ENCODE measurements around the gene ITLN1. TPM values are rescaled to one million over a fixed set of nuclear protein-coding genes. Genes with fewer than 3 reads are reported as not detected.

ITLN1 gene
- total RNA-seq, 2 experiments from 2014 or later, result not detected

DNA sequence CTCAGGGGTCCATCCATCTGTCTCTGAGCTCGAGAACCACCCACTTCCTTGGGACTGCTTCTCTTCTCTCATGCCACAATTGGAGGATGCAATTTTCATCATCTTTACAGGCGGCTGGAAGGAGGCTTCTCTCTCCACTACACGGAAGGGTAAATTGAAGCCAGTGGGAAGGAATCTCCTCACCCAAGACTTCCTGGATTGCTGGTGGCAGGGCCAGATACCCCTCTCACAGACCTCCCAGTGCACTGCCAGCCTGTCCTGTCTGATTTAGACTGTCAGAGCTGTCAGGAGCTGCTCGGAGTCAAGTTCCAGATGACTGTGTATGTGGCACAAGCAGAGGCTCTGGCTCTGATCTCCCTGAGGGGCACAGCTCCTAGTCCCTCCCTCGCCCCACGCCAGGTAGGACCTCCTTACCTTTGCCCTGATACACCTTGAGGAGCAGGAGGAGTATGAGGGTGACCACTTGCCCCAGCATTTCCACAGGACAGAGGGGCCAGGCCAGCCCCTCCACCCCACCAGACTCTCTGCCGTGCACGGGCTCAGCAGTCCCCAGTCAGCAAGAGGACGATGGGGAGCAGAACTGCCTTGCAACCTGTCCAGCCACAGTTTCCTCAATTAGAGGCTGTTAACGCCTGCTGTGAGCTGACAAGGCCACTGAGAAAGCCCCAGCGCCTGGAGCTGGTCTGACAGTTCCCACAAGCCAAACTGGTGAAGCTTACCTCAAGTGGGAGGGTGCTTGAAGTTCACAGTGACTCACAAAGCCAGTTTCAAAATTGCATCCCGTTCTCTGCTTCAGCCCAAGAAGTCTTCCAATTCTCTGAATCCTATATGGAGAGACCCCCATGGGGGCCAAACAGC is 22.5 kb downstream of the ITLN1 start, which contains the start of gene CD244:
TSS of gene CD244 (minus strand) at position 685 of the 858 bp plus-strand sequence. CDS start at position 475, 210 bp downstream.
- POLR2A ChIA-PET, result interaction anchor here (1.1 kb wide), 1 partner anchor 24 kb away, joined by 4 read pairs; no protein-coding TSS in a partner anchor
- CTCF ChIA-PET, result interaction anchor here (0.9 to 1.9 kb wide), 7 partner anchors 9 to 92 kb away, joined by 3 to 9 read pairs (median 3); partner anchors contain the start of gene ITLN2

DNA sequence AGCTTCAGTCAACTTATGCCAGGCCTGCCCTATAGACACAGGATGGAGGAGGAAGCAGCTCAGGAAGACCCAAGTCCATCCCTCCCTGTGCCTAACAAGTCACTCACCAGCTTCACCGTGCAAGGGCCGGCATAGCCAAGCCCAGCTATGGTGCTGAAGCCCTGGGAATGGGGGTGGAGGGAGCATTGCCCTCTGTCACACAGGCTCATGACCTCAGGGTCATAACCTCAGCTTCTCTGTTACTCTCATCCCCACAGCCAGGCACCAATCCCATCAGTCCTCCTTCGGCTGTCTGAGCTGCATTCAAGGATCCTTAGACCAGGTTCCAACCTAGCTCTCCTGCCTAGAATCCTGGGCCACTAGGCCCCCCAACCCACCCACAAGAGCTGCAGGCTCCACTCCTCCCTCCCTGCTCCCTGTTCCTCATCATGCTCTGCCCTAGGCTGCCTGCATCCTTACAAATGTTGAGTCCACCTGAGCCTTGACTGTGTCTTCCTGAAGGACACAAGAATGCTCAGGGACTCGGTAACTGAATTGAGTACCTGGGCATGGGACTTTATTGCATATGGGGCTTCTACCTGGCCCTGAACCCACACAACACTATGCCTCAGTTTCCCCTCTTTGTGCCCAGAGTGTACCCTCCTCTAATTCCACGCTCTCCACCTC is 24.0 kb downstream of the ITLN1 start:
- CTCF ChIA-PET, result no interaction called here
- POLR2A ChIA-PET, result no interaction called here

DNA sequence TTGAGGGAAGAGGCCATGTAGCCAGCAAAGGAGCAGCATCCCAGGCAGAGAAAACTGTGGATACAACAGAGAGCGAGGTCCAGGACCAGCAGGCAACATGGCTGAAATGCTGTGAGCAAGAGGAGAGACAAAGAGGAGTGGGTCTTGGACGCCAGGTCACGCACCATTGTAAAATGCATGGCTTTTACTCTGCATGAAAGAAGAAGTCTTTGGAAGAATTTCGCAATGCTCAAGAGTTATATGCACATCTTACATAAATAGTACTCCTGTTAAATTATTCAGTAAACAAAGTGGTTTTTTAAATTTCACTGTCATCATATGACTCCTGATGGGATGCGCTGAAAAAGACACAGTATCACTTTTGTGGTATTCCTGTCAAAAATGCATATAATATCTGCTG is 25.8 kb downstream of the ITLN1 start:
- POLR2A ChIA-PET, result no interaction called here

DNA sequence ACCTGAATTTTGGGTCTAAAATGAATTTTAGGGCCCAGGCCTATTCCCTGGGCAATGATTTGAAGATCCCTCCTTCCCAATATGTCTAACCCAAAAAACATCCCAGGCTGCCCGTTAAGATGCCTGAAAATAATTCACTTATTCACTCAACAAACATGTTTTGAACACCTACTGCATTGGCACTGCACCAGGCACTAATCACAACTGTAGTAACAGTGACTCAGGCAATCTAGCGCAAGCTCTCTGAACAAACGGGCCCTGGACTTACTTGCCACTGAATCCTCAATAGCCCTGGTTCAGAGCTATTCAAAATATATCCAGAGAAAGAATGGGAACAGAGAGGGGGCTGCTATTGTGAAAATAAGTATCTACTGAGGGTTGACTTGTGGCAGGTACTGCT is 26.5 kb downstream of the ITLN1 start:
- ChIA-PET POLR2A (no interaction called here), CTCF (interaction anchor here (0.8 to 1.7 kb wide), 3 partner anchors 21 to 93 kb away, joined by 3 to 5 read pairs (median 4); no protein-coding TSS in a partner anchor)

More for the DNA sequence above, 25.8 kb downstream of the ITLN1 start:
- CTCF ChIA-PET, result interaction anchor here (0.8 to 1.7 kb wide), 2 partner anchors 24 to 93 kb away, joined by 3 to 5 read pairs; no protein-coding TSS in a partner anchor

DNA sequence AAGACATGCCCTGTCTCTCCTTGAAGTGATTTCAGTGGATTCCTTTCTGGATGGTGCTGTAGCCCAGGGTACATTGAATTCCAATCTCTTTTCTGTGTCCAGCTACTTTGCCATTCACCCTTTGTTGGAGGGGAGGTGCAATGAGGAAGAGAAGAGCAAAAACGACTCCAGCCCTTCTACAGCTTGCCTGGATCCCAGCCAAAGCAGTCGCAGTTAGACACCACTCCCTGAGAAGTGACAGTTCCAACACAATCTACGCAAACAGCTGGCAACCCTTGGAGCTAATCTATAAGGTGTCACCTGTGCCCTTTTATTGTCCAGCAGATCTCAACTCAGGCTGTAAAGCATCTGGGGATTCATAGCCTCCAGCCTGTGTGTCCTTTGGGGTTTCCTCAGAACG is 26.9 kb downstream of the ITLN1 start:
- CTCF ChIA-PET, result interaction anchor here (1.4 to 1.7 kb wide), 2 partner anchors 20 to 23 kb away, joined by 4 to 5 read pairs; no protein-coding TSS in a partner anchor
- POLR2A ChIA-PET, result no interaction called here

DNA sequence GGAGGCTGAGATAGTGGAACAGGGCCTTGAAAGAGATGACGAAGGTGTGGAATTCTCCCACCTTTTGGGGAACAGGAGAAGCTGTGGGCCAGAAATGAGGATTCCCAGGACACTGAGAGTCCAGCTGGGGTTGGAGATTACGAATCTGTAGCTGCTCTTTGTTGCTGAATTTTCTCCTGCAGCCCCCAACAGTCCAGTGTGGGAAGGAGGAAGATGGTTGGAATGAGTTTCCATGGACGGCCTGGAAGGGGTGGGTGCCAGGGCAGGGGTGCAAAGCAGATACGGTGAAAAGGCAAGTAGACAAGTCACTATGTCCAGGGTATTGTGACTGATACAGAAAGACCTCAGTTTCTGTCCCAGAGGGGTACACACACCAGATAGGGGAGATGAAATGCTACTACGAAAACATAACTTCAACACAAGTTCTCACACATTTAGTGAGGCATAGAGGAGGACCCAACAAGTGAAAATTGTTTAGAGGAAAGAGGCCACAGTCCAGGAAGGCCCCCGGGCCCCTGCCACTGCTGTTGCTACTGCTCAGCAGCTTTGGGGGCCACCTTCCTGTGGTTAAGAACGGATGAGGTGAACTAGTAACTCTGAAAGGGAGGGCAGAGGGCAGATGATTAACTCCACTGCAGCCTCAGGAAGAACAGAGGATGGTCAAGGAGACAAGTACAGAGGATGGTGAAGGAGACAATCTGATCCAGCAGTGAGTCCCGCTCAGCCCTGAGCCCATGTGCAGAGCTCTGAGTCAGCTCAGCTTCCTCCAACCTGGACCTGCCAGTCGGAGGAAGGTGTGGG is 29.6 kb downstream of the ITLN1 start:
- ChIA-PET CTCF (interaction anchor here (0.8 to 2.7 kb wide), 5 partner anchors 18 to 96 kb away, joined by 3 to 15 read pairs (median 6); no protein-coding TSS in a partner anchor), POLR2A (no interaction called here)

DNA sequence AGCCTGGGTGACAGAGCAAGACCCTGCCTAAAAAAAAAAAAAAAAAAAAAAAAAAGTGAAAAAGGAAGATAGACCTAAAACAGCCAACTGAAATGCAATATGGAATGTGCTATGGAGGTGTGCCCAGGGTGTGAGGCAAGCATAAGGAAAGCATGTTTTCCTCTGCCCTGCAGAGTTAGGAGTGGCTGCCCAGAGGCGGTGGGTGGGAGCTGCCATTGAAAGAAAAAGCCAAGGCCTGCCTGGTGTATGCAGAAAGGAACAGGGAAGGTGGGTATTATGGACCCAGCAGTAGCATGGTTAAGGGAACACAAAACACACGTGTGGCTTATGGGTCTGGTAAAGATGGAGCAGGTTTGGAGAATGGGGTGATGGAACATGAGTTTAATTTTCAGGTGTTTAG is 31.2 kb downstream of the ITLN1 start:
- POLR2A ChIA-PET, result interaction anchor here (0.7 to 1.1 kb wide), 2 partner anchors 15 kb away, joined by 3 to 10 read pairs; no protein-coding TSS in a partner anchor
- CTCF ChIA-PET, result interaction anchor here (0.6 to 1.4 kb wide), 7 partner anchors 9 to 85 kb away, joined by 3 to 7 read pairs (median 3); partner anchors contain the start of gene CD244

DNA sequence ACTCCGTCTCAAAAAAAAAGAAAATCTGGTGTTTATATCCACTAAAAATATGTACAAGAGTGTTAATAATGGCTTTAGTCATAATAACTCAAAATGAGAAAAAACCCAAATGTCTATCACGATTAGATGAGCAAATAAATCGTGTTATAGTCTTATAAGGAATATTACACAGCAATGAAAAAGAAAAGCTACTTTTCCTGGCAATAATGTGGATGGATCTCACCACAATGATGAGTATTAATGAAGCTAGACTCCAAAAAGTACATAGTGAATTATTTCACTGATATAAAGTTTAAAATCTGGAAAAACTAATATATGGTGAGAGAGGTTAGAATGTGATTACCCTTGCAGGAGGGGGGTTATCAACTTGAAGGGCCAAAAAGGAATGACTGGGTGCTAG is 32.0 kb downstream of the ITLN1 start:
- ChIA-PET CTCF (interaction anchor here (0.6 to 1.4 kb wide), 7 partner anchors 9 to 85 kb away, joined by 3 to 7 read pairs (median 3); partner anchors contain the start of gene CD244), POLR2A (interaction anchor here (0.5 to 1.1 kb wide), 3 partner anchors 14 to 928 kb away, joined by 3 to 10 read pairs (median 5); no protein-coding TSS in a partner anchor)

DNA sequence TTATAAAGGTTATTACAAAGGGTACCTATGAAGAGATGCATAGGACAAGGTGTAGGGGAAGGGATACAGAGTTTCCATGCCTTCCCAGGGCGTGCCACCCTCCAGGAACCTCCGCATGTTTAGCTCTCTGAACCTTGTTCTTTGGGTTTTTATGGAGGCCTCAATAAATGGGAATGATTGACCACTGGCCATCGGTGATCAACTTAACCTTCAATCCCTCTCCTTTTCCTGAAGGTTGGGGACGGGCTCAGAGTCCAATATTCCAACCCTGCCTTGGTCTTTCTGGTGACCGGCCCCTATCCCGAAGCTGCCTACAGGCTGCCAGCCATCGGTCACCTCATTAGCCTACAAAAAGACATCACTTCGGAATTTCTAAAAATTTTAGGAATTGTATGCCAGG is 34.0 kb downstream of the ITLN1 start:
- ChIA-PET CTCF (interaction anchor here (0.9 to 1.0 kb wide), 2 partner anchors 9 to 13 kb away, joined by 3 read pairs; no protein-coding TSS in a partner anchor), POLR2A (no interaction called here)

DNA sequence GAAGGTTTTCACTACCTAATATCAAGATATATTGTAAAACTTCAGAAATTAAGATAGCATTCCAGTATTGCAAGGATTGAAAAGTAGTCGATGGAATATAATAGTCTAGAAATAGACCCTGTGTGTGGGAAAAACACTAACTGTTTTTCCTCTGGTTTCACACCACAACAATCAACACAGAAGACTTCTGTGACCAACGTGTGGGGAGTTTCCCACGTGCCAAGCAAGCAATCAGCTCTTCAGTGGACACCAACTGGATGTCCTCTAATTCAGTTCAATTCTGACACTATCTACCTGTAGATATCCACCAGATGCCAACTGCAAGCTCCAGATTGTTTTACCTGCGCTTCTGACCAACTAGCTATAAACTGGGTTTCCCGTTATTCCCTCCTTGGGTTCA is 34.4 kb downstream of the ITLN1 start:
- CTCF ChIA-PET, result interaction anchor here (0.7 to 1.0 kb wide), 3 partner anchors 8 to 38 kb away, joined by 3 read pairs; no protein-coding TSS in a partner anchor
- POLR2A ChIA-PET, result no interaction called here

DNA sequence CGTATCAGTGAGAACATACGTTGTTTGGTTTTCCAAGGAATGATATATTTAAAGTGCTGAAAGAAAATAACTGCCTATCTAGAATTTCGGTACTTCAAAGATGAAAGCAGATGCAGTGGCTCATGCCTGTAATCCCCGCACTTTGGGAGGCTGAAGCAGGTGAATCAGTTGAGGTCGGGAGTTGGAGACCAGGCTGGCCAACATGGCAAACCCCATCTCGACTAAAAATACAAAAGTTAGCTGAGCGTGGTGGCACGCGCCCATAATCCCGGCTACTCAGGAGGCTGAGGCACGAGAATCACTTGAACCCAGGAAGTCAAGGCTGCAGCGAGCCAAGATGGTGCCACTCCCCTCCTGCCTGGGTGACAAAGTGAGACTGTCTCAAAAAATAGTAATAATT is 38.7 kb downstream of the ITLN1 start:
- CTCF ChIA-PET, result no interaction called here

DNA sequence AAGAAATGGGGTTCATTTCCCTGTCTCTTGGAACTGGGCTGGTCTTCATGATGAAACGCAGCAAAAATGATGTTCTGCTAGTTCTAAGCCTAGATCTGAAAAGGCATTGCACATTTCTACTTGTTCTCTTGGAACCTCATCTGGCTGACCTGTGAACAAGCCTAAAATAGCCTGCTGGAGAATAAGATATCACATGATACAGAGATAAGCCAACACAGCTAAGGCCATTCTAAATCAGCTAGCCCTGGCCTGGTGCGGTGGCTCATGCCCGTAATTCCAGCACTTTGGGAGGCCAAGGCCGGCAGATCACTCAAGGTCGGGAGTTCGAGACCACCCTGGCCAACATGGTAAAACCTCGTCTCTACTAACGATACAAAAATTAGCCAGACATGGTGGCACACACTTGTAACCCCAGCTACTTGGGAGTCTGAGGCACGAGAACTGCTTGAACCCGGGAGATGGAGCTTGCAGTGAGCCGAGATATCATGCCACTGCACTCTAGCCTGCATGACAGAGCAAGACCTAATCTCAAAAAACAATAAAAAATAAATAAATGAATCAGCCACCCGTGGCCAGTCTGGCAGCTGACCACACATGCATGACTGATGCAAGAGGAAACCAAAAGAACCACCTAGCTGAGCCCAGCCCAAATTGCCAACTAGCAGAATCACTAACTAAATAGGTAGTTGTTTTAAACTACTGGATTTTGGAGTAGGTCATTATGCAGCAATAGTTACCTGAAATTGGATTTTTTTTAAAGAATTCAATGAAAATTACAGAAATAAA is 40.3 kb downstream of the ITLN1 start:
- ChIA-PET CTCF (interaction anchor here (0.6 to 1.4 kb wide), 4 partner anchors 9 to 222 kb away, joined by 3 to 6 read pairs (median 4); no protein-coding TSS in a partner anchor), POLR2A (no interaction called here)

More for the DNA sequence above, 38.7 kb downstream of the ITLN1 start:
- POLR2A ChIA-PET, result no interaction called here

DNA sequence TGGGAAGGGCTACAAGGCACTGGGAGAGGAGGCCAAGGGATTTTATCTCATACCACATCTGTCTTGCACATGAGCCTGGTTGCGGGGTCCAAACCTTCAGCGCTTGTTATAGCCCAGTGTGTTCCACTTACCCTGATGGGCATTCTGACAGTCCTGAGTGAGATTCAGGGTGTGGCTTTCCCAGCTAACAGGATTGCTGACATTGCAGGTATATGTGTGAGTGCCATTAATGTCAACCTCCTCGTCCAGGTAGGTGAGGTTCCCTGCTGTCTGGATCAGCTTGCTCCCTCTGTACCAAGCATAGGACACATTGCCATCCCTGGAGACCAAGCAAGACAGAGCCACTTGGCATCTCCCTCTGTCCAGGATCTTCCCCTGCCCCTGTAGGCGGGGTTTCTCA is 43.9 kb downstream of the ITLN1 start:
- POLR2A ChIA-PET, result no interaction called here
- CTCF ChIA-PET, result interaction anchor here (0.6 to 8.5 kb wide), 4 partner anchors 37 to 112 kb away, joined by 3 to 113 read pairs (median 6); partner anchors contain the start of gene ITLN2

DNA sequence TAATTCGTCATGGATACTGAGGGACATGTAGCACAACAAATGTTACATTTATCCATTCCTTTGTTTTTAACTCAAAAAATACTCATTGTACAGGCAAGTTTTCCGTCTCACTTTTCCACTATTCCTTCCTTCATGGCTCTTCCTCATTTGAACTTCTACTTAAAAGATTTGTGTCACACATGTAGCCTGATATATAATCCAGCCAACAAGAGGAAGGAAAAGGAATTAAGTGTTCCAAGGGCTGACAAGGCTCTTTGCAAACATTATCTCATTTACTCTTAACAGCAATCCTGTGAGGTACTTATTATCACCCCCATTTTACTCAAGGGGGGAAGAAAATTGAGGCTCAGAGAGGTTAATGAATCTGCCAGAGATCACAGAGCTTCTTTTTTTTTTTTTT is 45.2 kb downstream of the ITLN1 start:
- POLR2A ChIA-PET, result interaction anchor here (1.6 kb wide), 1 partner anchor 13 kb away, joined by 3 read pairs; no protein-coding TSS in a partner anchor

DNA sequence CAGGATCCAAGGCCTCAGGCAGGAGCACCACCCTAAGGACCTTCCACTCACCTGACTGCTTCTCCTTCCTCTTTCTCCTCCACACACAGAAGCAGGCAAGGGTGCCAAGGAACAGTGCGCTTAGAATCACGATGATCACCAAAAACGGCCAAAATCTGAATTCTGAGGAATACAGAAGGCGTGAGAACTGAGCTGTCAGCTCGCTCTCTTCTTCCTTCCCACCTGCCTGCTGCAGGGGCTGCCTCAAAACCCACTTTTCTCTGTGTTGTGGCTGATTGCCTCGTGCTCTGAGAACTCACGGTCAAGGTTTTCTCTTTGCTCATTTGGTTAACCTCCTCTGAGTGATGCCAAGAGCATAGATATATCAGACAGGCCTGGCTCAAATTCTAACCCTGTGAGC is 46.1 kb downstream of the ITLN1 start:
- CTCF ChIA-PET, result interaction anchor here (1.0 to 8.5 kb wide), 6 partner anchors 14 to 114 kb away, joined by 3 to 113 read pairs (median 12); partner anchors contain the start of gene ITLN2
- POLR2A ChIA-PET, result interaction anchor here (1.2 to 1.6 kb wide), 2 partner anchors 14 to 24 kb away, joined by 3 to 4 read pairs; partner anchors contain the start of gene CD244

More for the DNA sequence above, 45.2 kb downstream of the ITLN1 start:
- CTCF ChIA-PET, result interaction anchor here (1.4 to 8.5 kb wide), 2 partner anchors 14 to 113 kb away, joined by 4 to 113 read pairs; partner anchors contain the start of gene ITLN2

DNA sequence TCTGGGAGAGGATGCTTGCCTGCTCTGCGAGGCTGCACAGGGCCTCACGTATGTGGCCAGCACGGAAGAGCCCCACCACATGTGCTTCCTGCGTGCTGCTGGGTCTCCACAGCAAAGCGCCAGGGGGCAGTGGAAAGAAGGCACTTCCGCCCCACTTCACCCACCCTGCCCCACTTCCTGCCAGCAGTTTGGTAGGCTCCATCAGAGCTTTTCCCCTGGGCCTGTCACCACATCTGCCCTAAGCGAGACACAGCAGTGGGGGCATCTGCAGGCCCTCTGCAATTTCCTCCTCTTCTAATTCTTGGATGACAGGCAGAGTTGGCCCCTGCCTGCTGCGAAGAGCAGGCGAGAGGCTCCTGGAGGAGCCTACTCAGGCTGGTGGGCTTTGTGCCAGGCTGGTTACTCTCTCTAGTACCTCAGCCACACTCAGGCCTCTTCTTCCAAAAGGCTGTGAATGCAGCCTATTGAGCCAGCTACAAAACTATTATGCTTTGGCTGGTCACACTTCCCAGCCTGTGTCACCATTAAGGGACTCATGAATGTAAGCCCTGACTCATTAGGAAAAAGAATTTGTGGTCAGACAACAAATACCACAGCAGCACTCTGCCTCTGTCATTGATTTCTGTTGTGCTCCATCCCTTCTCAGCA is 47.3 kb downstream of the ITLN1 start:
- CTCF ChIA-PET, result interaction anchor here (0.6 to 8.5 kb wide), 26 partner anchors 11 to 263 kb away, joined by 3 to 113 read pairs (median 4); partner anchors contain the start of genes CD244, ITLN2 and TSTD1

More for the DNA sequence above, 47.3 kb downstream of the ITLN1 start:
- POLR2A ChIA-PET, result interaction anchor here (0.6 to 1.9 kb wide), 4 partner anchors 41 to 180 kb away, joined by 3 to 6 read pairs (median 3); partner anchors contain the start of gene LY9
